NT2/D1 (cell line): ENCODE results near the gene TEX19.

Experiments used
- SUZ12 ChIP-seq: IDR thresholded peaks from 2 replicates; pipeline ENCODE4 v1.6.1; 2011; ENCODE audit not compliant: insufficient read length, insufficient read depth; ENCODE audit errors: extremely low read depth
- YY1 ChIP-seq: IDR thresholded peaks from 2 replicates; pipeline ENCODE4 v1.6.1; 2011; ENCODE audit not compliant: insufficient read length, insufficient read depth
- ZNF274 ChIP-seq: IDR thresholded peaks from 2 replicates; pipeline ENCODE4 v1.6.1; 2011; ENCODE audit warnings: mild to moderate bottlenecking, low read depth, low read length

GRCh38 chr17:82351254-82351712 lies 7.8 kb upstream of the TEX19 start:
- TF ChIP-seq YY1 (no peak), ZNF274 (no peak), SUZ12 (no peak)
